Esophagus muscularis mucosa (tissue), 4 donors: ENCODE data around the gene CAMK2A. TPM values are rescaled to one million over a fixed set of nuclear protein-coding genes. Genes with fewer than 3 reads are reported as not detected.

Experiments
- DNase-seq: peaks from one replicate; pipeline ENCODE4 v3.0.0-alpha.2; 2017; ENCODE audit errors: extremely low spot score
- H3K27ac ChIP-seq, 4 donors: fragments of 200-600 bp; sonication (generic); replicated peaks in 1 of 4; 1 replicate in 3 of 4; 2 replicates in 1 of 4; pipeline ENCODE4 v1.5.1; 2016 to 2019; ENCODE audit warnings: mild to moderate bottlenecking in 1 of 4
- H3K27me3 ChIP-seq, 4 donors: fragments of 200-600 bp; sonication (generic); one replicate each; pipeline versions ENCODE4 v1.5.1 to v1.6.0; 2016 to 2019
- H3K36me3 ChIP-seq, 4 donors: fragments of 200-600 bp; sonication (generic); one replicate each; pipeline ENCODE4 v1.5.1; 2016 to 2019
- H3K4me1 ChIP-seq, 4 donors: fragments of 200-600 bp; sonication (generic); one replicate each; pipeline ENCODE4 v1.5.1; 2016 to 2019
- H3K4me3 ChIP-seq, 4 donors: fragments of 200-600 bp; sonication (generic); 1 replicate in 2 of 4; 2 replicates in 2 of 4; pipeline ENCODE4 v1.5.1; 2016 to 2019; ENCODE audit warnings: mild to moderate bottlenecking in 4 of 4, moderate library complexity in 1 of 4
- H3K9me3 ChIP-seq, 4 donors: fragments of 200-600 bp; sonication (generic); 1 replicate in 3 of 4; 2 replicates in 1 of 4; pipeline ENCODE4 v1.5.1; 2016 to 2019
- EP300 ChIP-seq: sonication (generic); formaldehyde crosslinking; IDR thresholded peaks from one replicate; pipeline ENCODE4 v1.6.1; 2017; ENCODE audit warnings: antibody characterized with exemption
- POLR2A ChIP-seq: fragments of 450-650 bp; IDR thresholded peaks from one replicate; pipeline ENCODE4 v1.6.1; 2017; ENCODE audit warnings: antibody characterized with exemption, moderate library complexity, mild to moderate bottlenecking, low read depth
- POLR2AphosphoS5 ChIP-seq, 2 donors: sonication (generic); formaldehyde crosslinking; IDR thresholded peaks; one replicate each; pipeline ENCODE4 v1.6.1; 2017; ENCODE audit warnings: antibody characterized with exemption in 2 of 2
- WGBS: methylation state at CpG from one replicate; pipeline ENCODE4 v1.1.5; 2018; 5-methylcytosine and 5-hydroxymethylcytosine counted together
- intact Hi-C: fragments of 100-400 bp; cut with DNase I; formaldehyde crosslinking; loops from one replicate; pipeline ENCODE4 v1.15.1; 2023
- total RNA-seq, 4 donors: library from RNA; depleted of rRNA; stranded (reverse); fragments of >200 nt; gene quantifications; one replicate each; pipeline versions ENCODE4 v1.1.0 to v1.2.1, GENCODE V29; 2016
- TF ChIP-seq, protein P1 (sequence below), 3 experiments: fragments of 200-600 bp in 2 of 3; fragments of 450-650 bp in 1 of 3; sonication (generic) in 2 of 3; IDR thresholded peaks; one replicate each; pipeline ENCODE4 v1.5.1; 2017 to 2019; ENCODE audit warnings: antibody characterized with exemption in 3 of 3, mild to moderate bottlenecking in 2 of 3, moderate library complexity in 1 of 3

The CAMK2A gene
- total RNA-seq, 4 donors from 2014 or later = 2.5 to 8.0 (median 3.8) TPM

DNA sequence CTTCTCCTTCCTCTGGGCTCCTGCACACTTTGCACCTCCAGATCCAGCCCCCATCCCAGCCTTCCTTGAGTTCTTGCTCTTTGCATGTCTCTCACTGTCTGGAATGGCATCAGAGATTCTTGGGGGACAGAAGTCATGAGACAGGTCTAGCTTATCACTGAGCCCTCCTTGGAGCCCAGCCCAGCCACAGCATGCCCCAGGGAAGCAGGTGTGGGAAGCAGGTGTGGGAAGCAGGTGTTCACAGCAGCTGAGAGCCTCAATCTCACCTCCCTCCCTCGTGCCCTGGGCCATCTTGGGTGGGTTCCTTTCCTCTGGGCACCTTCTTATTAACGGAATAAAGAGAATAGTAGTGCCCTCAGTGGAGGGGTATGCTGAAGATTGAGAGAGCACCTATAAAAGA is 72.5 kb downstream of the CAMK2A start:
- no peak for DNase-seq
- Histone ChIP-seq H3K4me3 (no peak overlapping the region), H3K27me3 (no peaks in the 10 kb centered on the region), H3K4me1 (peaks cover 0 to 17% (median 4%) of the 10 kb centered on the region in 4 donors), H3K36me3 (no peaks in the 10 kb centered on the region), H3K27ac (no peak overlapping the region), H3K9me3 (no peaks in the 10 kb centered on the region)
- TF ChIP-seq EP300 = no peak
- no peak for TF ChIP-seq POLR2A
- TF ChIP-seq, protein P1, sequence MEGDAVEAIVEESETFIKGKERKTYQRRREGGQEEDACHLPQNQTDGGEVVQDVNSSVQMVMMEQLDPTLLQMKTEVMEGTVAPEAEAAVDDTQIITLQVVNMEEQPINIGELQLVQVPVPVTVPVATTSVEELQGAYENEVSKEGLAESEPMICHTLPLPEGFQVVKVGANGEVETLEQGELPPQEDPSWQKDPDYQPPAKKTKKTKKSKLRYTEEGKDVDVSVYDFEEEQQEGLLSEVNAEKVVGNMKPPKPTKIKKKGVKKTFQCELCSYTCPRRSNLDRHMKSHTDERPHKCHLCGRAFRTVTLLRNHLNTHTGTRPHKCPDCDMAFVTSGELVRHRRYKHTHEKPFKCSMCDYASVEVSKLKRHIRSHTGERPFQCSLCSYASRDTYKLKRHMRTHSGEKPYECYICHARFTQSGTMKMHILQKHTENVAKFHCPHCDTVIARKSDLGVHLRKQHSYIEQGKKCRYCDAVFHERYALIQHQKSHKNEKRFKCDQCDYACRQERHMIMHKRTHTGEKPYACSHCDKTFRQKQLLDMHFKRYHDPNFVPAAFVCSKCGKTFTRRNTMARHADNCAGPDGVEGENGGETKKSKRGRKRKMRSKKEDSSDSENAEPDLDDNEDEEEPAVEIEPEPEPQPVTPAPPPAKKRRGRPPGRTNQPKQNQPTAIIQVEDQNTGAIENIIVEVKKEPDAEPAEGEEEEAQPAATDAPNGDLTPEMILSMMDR (IDR thresholded peaks at IDR 0.05) = no peak
- TF ChIP-seq POLR2AphosphoS5 (IDR thresholded peaks at IDR 0.05) = no peak
- 74% methylated on average over 2 of the region's 2 CpGs for WGBS
- intact Hi-C loops = loop anchor here (5.0 kb wide), 2 partner anchors 130 to 215 kb away; partner anchors contain the start of genes HMGXB3 and TIGD6

DNA sequence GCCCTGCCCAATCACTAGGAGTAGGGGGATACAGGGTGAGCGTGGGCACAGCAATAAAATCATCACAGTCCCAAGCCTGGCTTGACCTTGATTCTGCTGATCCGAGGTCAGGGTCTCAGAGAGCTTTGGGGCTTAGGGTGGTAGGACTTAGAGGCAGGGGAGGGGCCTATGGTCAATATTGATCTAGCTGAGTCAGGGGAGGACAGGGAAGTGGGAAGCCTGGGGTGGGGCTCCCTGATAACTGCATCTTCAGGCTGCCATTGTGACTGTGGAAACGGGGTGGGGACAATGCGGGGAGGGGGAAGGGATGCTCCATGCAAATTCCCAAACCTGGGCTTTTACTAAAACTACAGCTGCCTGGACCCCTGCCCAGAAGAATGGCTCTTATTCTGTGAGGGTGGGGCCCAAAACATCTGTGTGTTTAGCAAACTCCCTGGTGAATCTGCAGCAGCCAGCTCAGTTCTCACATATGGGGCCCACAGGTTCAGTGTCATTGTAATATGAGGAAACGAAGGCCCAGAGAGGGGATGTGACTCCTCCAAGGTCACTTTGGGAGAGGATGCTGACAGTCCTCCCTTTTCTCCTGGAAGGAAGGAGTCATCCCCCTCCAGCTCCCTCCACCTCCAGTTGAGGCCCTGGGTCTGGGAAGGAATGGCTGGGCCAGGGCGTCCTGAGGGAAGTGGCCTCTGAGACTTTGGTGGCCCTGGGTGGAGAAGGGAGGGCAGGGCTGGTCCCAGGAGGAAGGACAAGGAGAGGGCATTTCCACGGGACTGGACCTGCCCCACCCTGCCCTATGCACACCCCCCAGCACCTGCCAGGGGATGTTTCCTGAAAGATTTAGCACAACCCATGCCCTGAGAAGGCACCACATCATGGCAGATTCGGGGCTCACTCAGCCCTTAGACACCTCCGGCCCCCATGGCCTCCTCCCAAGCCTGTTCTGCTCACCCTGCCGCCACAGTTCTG is 73.3 kb downstream of the CAMK2A start:
- peaks cover 0 to 17% (median 4%) of the 10 kb centered on the region in 4 donors for H3K4me1 ChIP-seq
- 83% methylated on average over 9 of the region's 10 CpGs for WGBS
- DNase-seq = no peak
- H3K36me3 ChIP-seq = no peaks in the 10 kb centered on the region
- H3K9me3 ChIP-seq = no peaks in the 10 kb centered on the region
- H3K27ac ChIP-seq = no peak overlapping the region
- TF ChIP-seq EP300 = no peak
- TF ChIP-seq, protein P1 (IDR thresholded peaks at IDR 0.05) = no peak
- intact Hi-C loops = loop anchor here (5.0 kb wide), 2 partner anchors 131 to 214 kb away; partner anchors contain the start of genes HMGXB3 and TIGD6
- no peaks in the 10 kb centered on the region for H3K27me3 ChIP-seq
- no peak overlapping the region for H3K4me3 ChIP-seq

DNA sequence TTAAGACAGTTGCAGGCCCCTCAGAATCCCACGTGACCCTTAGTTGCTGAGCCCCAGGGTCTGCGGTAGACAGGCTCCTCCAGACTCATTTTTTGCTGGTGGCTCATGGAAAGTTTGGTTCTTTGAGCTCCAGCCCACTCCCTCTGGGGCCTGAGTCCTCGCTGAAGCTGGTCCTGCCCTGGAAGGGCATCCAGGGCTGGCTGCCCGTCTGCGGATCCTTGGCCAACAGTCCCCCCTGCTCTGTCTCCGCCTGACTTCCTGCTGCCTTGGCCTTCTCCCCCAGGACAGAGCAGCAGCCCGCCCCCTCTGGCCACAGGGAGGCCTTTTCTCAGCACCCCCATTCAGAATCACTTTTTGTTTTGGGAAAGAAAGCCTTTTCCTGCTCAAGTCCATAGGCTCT is 75.3 kb downstream of the CAMK2A start:
- no peak for TF ChIP-seq EP300
- TF ChIP-seq, protein P1 (IDR thresholded peaks at IDR 0.05) = peak in 1 of 3 experiments; percentile 12
- peak overlapping the region in 1 of 4 donors; percentile 25 for H3K27ac ChIP-seq
- intact Hi-C loops = no loop called here
- H3K4me3 ChIP-seq = no peak overlapping the region
- no peaks in the 10 kb centered on the region for H3K27me3 ChIP-seq
- no peaks in the 10 kb centered on the region for H3K36me3 ChIP-seq
- no peak for DNase-seq
- 78% methylated on average over 3 of the region's 7 CpGs for WGBS
- peaks cover 0 to 17% (median 4%) of the 10 kb centered on the region in 4 donors for H3K4me1 ChIP-seq
- no peaks in the 10 kb centered on the region for H3K9me3 ChIP-seq

DNA sequence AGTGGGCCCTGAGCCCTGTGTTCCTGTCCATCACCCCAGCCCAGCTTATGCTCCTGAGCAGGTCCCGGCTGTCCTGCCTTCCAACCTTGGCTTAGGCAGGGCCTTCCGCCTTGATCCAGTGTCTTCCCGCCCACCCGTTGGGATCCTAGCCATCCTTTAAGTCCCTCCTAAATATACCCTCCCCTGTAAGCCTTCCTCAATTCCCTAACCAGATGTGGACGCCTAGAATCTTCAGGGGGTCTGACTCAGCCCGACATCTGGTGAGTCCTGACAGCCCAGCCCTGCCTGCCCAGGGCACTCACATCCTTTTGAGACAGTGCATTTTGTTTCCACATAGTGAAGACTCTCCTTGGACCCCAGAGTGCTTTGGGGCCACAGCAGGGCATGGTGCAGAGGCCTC is 76.0 kb downstream of the CAMK2A start:
- Histone ChIP-seq H3K27ac (no peak overlapping the region), H3K4me1 (peaks cover 0 to 16% (median 4%) of the 10 kb centered on the region in 4 donors), H3K36me3 (no peaks in the 10 kb centered on the region), H3K9me3 (no peaks in the 10 kb centered on the region), H3K4me3 (no peak overlapping the region), H3K27me3 (no peaks in the 10 kb centered on the region)
- TF ChIP-seq POLR2AphosphoS5 (IDR thresholded peaks at IDR 0.05) = no peak
- TF ChIP-seq POLR2A = no peak
- TF ChIP-seq EP300 = no peak
- TF ChIP-seq, protein P1 (IDR thresholded peaks at IDR 0.05) = no peak
- 86% methylated on average over 6 of the region's 6 CpGs for WGBS
- intact Hi-C loops = no loop called here
- DNase-seq = no peak
